ENCODE results near the gene TMEM260.

Gene TMEM260

DNA sequence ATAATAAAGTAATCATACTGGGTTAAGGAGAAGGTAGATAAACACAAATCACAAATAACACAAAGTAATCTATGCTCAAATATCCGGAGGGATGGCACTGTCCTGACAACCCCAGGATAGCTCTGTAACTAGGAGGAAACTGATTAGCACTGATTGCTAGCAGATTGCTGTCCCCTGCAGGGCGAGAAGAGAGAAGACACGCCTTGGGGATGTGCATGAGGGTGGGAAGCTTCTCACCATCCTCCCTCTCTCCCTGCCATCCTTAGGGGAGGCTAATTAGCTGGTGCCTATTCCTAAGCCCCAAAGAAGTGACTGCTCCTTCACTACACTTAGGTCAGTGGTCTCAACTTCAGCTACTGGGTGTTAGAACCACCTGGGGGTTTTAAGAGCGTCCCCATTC is 27.0 kb upstream of the TMEM260 start:
- H3K27me3 Mint-ChIP-seq (ENCODE audit: low read depth), result peaks cover 3% of the 10 kb centered on the region
- no peaks in the 10 kb centered on the region for H3K9me3 Mint-ChIP-seq
- no peaks in the 10 kb centered on the region for H3K36me3 Mint-ChIP-seq (ENCODE audit: low read depth)
- peaks cover 21% of the 10 kb centered on the region for H3K4me1 Mint-ChIP-seq
- no peak overlapping the region for H3K4me3 Mint-ChIP-seq
- TF ChIP-seq, protein P1, sequence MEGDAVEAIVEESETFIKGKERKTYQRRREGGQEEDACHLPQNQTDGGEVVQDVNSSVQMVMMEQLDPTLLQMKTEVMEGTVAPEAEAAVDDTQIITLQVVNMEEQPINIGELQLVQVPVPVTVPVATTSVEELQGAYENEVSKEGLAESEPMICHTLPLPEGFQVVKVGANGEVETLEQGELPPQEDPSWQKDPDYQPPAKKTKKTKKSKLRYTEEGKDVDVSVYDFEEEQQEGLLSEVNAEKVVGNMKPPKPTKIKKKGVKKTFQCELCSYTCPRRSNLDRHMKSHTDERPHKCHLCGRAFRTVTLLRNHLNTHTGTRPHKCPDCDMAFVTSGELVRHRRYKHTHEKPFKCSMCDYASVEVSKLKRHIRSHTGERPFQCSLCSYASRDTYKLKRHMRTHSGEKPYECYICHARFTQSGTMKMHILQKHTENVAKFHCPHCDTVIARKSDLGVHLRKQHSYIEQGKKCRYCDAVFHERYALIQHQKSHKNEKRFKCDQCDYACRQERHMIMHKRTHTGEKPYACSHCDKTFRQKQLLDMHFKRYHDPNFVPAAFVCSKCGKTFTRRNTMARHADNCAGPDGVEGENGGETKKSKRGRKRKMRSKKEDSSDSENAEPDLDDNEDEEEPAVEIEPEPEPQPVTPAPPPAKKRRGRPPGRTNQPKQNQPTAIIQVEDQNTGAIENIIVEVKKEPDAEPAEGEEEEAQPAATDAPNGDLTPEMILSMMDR (IDR thresholded peaks at IDR 0.05; ENCODE audit: unreplicated experiment in 3 of 3), result no peak
- no peak overlapping the region for H3K27ac Mint-ChIP-seq

DNA sequence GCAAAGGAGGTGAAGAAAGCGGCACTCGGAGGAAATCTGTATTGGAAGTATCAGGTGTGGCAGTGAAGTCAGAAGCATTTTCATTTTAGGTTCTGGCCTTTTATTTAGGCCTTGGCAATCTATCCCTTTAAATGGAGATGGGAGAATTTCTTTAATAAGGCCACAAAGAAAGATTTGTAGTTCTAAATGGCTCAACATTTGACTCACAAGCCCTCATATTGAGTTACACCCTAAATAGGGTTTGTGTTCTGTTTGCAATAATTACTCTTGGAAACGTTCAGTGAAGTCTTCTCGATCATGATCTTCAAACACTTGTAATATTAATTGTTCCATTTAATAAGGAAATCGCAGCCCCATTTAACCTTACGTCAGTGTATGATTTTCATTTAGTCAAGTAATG is 25.3 kb upstream of the TMEM260 start:
- H3K27ac Mint-ChIP-seq, result no peak overlapping the region
- peaks cover 3% of the 10 kb centered on the region for H3K27me3 Mint-ChIP-seq (ENCODE audit: low read depth)
- H3K4me1 Mint-ChIP-seq, result peaks cover 21% of the 10 kb centered on the region
- no peak overlapping the region for H3K4me3 Mint-ChIP-seq
- TF ChIP-seq, protein P1 (IDR thresholded peaks at IDR 0.05; ENCODE audit: unreplicated experiment in 3 of 3), result no peak
- no peaks in the 10 kb centered on the region for H3K9me3 Mint-ChIP-seq
- H3K36me3 Mint-ChIP-seq (ENCODE audit: low read depth), result no peaks in the 10 kb centered on the region

- Mint-ChIP-seq H3K27ac (no peak overlapping the region), H3K36me3 (ENCODE audit: low read depth) (no peaks in the 10 kb centered on the region), H3K27me3 (ENCODE audit: low read depth) (peaks cover 3% of the 10 kb centered on the region), H3K4me1 (peaks cover 21% of the 10 kb centered on the region), H3K9me3 (no peaks in the 10 kb centered on the region), H3K4me3 (no peak overlapping the region)
- TF ChIP-seq, protein P1 (IDR thresholded peaks at IDR 0.05; ENCODE audit: unreplicated experiment in 3 of 3), result peak; percentile 58 to 68 (median 60)
Measured at GRCh38 chr14:56555921-56556570, 23.6 kb upstream of the TMEM260 start.

DNA sequence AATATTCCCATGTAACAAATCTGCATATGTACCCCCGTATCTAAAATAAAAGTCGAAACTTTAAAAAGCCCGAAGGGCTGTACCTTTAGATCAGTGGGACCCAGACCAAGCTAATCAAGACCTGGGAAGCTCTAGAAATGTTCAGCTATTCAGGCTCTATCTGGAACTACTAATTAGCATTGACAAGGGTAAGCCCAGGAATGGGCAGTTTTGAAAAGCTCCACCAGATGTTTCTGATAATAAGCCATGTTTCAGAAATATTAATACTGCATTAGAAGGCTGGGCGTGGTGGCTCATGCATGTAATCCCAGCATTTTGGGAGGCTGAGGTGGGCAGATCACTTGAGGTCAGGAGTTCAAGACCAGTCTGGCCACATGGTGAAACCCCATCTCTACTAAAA is 20.4 kb upstream of the TMEM260 start:
- Mint-ChIP-seq H3K4me1 (peaks cover 18% of the 10 kb centered on the region), H3K9me3 (peaks cover 10% of the 10 kb centered on the region), H3K27ac (no peak overlapping the region), H3K36me3 (ENCODE audit: low read depth) (no peaks in the 10 kb centered on the region), H3K27me3 (ENCODE audit: low read depth) (peaks cover 5% of the 10 kb centered on the region), H3K4me3 (no peak overlapping the region)
- TF ChIP-seq, protein P1 (IDR thresholded peaks at IDR 0.05; ENCODE audit: unreplicated experiment in 3 of 3), result no peak

GRCh38 chr14:56561606-56562005 is 18.0 kb upstream of the TMEM260 start:
- Mint-ChIP-seq H3K4me1 (no peaks in the 10 kb centered on the region), H3K4me3 (no peak overlapping the region), H3K36me3 (ENCODE audit: low read depth) (no peaks in the 10 kb centered on the region), H3K27me3 (ENCODE audit: low read depth) (peaks cover 3% of the 10 kb centered on the region), H3K27ac (no peak overlapping the region), H3K9me3 (peaks cover 17% of the 10 kb centered on the region)
- TF ChIP-seq, protein P1 (IDR thresholded peaks at IDR 0.05; ENCODE audit: unreplicated experiment in 3 of 3), result no peak

- Mint-ChIP-seq H3K4me1 (no peaks in the 10 kb centered on the region), H3K36me3 (ENCODE audit: low read depth) (no peaks in the 10 kb centered on the region), H3K4me3 (no peak overlapping the region), H3K9me3 (peaks cover 19% of the 10 kb centered on the region), H3K27ac (no peak overlapping the region), H3K27me3 (ENCODE audit: low read depth) (peaks cover 3% of the 10 kb centered on the region)
- TF ChIP-seq, protein P1 (IDR thresholded peaks at IDR 0.05; ENCODE audit: unreplicated experiment in 3 of 3), result no peak
Measured at GRCh38 chr14:56562883-56563282, 16.7 kb upstream of the TMEM260 start.
